Transverse colon (tissue), 4 donors: ENCODE data around the gene PROZ.

ENCODE experiments used
- CTCF ChIP-seq, 5 experiments: fragments of 200-600 bp in 3 of 5; fragments of 450-650 bp in 2 of 5; sonication (generic) in 3 of 5; IDR thresholded peaks; 1 replicate in 2 of 5; 2 replicates in 3 of 5; pipeline ENCODE4 v1.5.1; 2016 to 2017; ENCODE audit warnings: antibody characterized with exemption in 5 of 5, inconsistent platforms in 3 of 5, mild to moderate bottlenecking in 2 of 5, moderate library complexity in 1 of 5
- EP300 ChIP-seq: sonication (generic); formaldehyde crosslinking; IDR thresholded peaks from one replicate; pipeline ENCODE4 v1.6.1; 2017; ENCODE audit warnings: antibody characterized with exemption, low read depth
- POLR2A ChIP-seq: fragments of 450-650 bp; IDR thresholded peaks from one replicate; pipeline ENCODE4 v1.6.1; 2016; ENCODE audit warnings: antibody characterized with exemption, mild to moderate bottlenecking, moderate library complexity
- POLR2AphosphoS5 ChIP-seq, 3 donors: sonication (generic); formaldehyde crosslinking; IDR thresholded peaks; one replicate each; pipeline ENCODE4 v1.6.1; 2016; ENCODE audit warnings: antibody characterized with exemption in 3 of 3

GRCh38 chr13:113142876-113143275 is 15.6 kb upstream of the PROZ start:
- TF ChIP-seq POLR2A (no peak), CTCF (IDR thresholded peaks at IDR 0.05) (no peak), POLR2AphosphoS5 (IDR thresholded peaks at IDR 0.05) (no peak), EP300 (no peak)
